HG03439 (cell line): ENCODE results near the gene XCL1.
"Not testable (repeated sequence)": the region's sequence is repeated elsewhere in the genome, so short reads cannot be mapped to it uniquely, and the experiment has no call there.

Source experiments
- ATAC-seq: cut with Tn5 transposase; IDR thresholded peaks from one replicate; pipeline ENCODE4 v1.9.1; 2021; ENCODE audit warnings: mild to moderate bottlenecking, moderate library complexity; ENCODE audit not compliant: unreplicated experiment

The XCL1 gene

GRCh38 chr1:168567007-168567406 is 9.4 kb upstream of the XCL1 start:
- ATAC-seq = no peak

- ATAC-seq = no peak
These were observed 8.8 kb upstream of the XCL1 start for GRCh38 chr1:168567568-168567967.

- ATAC-seq = no peak
These were observed 8.1 kb upstream of the XCL1 start for GRCh38 chr1:168568346-168568745.

- no peak for ATAC-seq
These were observed 5.8 kb upstream of the XCL1 start for GRCh38 chr1:168570652-168571051.

GRCh38 chr1:168572633-168573032 is 3.8 kb upstream of the XCL1 start:
- ATAC-seq = no peak

- not testable (repeated sequence) for ATAC-seq
These were observed 2.2 kb upstream of the XCL1 start for GRCh38 chr1:168574234-168574633.

GRCh38 chr1:168578531-168579185 is 2.3 kb downstream of the XCL1 start:
- not testable (repeated sequence) for ATAC-seq

GRCh38 chr1:168580290-168580689 is 3.9 kb downstream of the XCL1 start:
- not testable (repeated sequence) for ATAC-seq

GRCh38 chr1:168580991-168581390 is 4.6 kb downstream of the XCL1 start:
- not testable (repeated sequence) for ATAC-seq

- no peak for ATAC-seq
These were observed 5.6 kb downstream of the XCL1 start for GRCh38 chr1:168581817-168582572.

- no peak for ATAC-seq
These were observed 6.4 kb downstream of the XCL1 start for GRCh38 chr1:168582688-168583336.

GRCh38 chr1:168583571-168583970 is 7.2 kb downstream of the XCL1 start:
- no peak for ATAC-seq

- ATAC-seq = no peak
These were observed 8.8 kb downstream of the XCL1 start for GRCh38 chr1:168585191-168585590.

GRCh38 chr1:168585937-168586336 is 9.5 kb downstream of the XCL1 start:
- no peak for ATAC-seq

GRCh38 chr1:168589167-168589566 is 12.8 kb downstream of the XCL1 start:
- no peak for ATAC-seq

GRCh38 chr1:168591066-168591465 is 14.7 kb downstream of the XCL1 start:
- ATAC-seq = no peak

- no peak for ATAC-seq
These were observed 15.3 kb downstream of the XCL1 start for GRCh38 chr1:168591641-168592250.

- ATAC-seq = not testable (repeated sequence)
These were observed 19.0 kb downstream of the XCL1 start for GRCh38 chr1:168595403-168595802.

GRCh38 chr1:168598125-168598524 is 21.7 kb downstream of the XCL1 start:
- ATAC-seq = no peak

- no peak for ATAC-seq
These were observed 22.5 kb downstream of the XCL1 start for GRCh38 chr1:168598892-168599291.

GRCh38 chr1:168599641-168600040 is 23.2 kb downstream of the XCL1 start:
- no peak for ATAC-seq

- no peak for ATAC-seq
These were observed 24.6 kb downstream of the XCL1 start for GRCh38 chr1:168601051-168601450.
